Measurements from ENCODE around the gene VPS37B.
"Not testable (repeated sequence)": the region's sequence is repeated elsewhere in the genome, so short reads cannot be mapped to it uniquely, and the experiment has no call there.

Gene VPS37B, protein sequence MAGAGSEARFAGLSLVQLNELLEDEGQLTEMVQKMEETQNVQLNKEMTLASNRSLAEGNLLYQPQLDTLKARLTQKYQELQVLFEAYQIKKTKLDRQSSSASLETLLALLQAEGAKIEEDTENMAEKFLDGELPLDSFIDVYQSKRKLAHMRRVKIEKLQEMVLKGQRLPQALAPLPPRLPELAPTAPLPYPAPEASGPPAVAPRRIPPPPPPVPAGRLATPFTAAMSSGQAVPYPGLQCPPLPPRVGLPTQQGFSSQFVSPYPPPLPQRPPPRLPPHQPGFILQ

DNA sequence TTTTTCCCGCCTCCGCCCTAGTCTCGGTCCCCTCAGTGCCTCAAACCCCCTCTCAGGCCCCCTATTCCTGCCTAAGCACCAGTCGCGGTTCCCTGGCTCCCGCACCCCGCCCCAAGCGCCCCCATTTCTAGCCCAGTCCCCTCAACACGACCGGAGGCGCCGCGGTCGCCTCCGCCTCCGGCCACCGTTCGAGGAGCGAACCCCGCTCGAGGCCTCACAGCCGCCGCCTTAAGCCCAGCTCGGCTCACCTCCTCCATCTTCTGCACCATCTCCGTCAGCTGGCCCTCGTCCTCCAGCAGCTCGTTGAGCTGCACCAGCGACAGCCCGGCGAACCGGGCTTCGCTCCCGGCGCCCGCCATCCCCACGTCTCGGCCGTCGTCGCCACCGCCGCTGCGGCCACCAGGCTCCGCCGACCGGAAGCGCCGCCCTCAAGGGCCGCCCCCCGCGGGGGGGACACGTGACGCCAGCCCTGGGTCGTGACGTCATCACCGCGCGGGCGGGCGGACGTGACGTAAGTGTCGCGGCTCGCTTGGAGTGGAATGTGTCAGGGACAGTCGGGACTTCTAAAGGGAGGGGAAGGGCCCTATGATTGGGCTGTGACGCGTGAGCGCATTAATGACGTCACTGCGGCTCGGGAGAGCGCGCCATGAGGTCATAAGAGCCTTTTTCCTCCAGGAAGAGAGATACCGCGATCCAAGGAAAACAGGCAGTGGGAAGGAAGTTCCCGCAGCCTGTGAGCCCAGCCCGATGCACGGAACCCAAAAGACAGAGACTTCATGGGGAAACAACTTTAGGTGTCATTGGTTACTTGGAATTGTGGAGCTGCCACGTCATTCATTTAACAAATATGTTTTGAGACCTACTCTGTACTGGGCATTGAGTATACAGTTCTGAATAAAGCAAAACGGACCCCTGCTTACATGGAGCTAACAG lies at the start of gene VPS37B:
VPS37B (minus strand) TSS at position 421 of the 933 bp plus-strand sequence; CDS start at position 359, 62 bp downstream.
- peak; percentile 92 for DNase-seq

DNA sequence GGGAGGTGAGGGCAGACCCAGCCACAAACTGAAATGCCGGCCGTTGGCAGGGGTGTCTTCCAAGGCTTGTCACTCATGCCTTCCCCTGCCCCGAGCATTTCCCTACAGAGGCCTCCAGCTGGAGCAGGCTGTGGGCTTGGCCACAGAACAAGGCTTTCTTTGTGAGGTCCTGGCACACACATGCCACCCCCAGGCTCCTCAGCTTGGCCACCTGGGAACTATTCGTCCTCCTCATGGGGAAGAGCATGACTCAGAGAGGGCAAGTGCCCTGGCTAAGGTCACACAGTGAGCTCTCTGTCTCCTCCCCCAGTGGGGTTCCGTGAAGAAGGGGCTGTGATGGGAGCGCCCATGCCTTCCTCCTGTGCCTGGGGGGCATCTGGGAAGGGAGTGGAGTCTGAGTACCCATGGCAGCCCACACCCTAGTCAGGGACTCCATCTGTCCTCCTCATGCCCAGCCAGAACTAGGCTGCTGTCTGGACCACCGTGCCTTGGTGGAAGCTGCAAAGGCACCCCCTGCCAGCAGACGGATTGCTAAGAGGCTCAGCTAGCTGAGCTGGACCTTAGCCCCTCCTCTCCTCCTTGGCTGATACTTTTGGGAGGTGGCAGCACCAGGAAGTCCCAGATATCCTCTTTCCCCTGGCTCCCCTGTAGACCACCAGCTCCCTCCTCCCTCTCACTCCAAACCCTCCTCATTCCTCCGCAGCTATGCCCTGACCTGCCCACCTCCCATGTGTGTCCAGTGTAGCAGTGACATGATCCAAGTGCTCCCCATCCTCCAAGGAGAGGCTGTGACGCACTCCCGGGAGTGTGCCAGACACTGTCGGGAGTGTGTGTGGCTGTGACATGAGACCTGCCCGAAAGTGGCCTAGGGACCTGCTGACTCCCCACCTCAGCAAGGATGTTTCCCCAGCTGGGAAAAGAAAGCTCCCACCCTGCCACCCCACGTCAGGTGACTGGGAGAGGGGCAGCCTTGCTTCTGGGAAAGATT lies 49.0 kb upstream of the VPS37B start:
- no peak for DNase-seq

DNA sequence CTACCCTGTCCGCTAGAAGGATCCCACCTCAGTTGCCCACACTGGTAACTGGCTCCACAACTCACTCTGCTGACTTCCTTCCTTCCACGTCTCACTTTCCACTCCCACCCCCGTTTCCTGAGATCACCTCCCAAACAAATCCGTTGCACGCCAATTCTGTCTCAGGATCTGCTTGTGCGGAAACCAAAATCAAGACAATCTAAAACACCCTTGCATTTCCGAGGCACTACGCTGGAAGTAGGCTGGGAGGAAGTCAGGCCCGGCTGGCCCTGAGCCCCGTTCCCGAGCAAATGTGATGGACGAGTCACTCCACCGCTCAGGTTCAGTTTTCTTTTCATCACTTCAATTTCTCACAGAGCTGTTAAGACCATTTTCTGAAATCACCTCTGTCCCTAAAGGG lies 47.3 kb upstream of the VPS37B start:
- no peak for DNase-seq

DNA sequence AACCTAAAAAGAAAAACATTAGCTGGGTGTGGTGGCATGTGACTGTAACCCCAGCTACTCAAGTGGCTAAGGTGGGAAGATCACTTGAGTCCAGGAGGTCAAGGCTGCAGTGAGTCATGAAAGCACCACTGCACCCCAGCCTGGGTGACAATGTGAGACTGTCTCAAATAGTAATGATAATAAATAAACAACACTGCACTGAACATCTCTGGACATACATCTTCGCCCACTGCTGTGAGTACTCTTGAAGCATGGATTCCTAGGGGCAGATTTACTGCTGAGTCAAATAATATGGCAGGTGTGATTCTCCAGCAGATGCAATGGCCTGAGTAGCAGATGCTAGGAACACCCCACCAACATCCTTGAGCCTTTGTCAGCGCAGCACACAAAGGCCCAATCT lies 46.7 kb upstream of the VPS37B start:
- no peak for DNase-seq

DNA sequence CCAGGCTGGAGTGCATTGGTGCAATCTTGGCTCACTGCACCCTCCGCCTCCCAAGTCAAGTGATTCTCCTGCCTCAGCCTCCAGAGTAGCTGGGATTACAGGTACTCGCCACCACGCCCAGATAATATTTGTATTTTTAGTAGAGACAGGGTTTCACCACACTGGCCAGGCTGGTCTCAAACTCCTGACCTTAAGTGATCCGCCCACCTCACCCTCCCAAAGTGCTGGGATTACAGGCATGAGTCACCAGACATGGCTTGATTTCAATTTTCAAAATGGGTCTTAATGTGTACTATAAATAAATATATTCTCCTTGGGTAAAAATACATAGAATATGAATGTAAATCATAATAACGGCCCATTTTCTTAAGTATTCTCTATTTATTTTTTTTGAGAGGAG lies 45.4 kb upstream of the VPS37B start:
- not testable (repeated sequence) for DNase-seq

DNA sequence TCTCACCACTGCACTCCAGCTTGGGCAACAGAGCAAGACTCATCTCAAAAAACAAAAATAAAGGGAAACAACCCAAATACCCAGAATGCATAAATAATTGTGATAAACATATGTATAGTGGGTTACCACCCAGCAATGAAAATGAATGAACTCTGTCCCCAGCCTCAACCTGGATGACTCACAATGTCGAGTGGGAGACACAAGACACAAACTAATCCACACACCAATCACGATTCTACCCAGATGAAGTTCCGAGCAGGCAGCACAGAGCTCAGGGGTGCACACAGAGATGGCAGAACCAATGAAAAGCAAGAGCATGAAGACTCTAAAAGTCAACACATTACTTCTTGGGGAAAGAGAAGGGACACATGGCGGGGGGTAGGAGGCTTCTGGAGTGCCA lies 43.2 kb upstream of the VPS37B start:
- no peak for DNase-seq

DNA sequence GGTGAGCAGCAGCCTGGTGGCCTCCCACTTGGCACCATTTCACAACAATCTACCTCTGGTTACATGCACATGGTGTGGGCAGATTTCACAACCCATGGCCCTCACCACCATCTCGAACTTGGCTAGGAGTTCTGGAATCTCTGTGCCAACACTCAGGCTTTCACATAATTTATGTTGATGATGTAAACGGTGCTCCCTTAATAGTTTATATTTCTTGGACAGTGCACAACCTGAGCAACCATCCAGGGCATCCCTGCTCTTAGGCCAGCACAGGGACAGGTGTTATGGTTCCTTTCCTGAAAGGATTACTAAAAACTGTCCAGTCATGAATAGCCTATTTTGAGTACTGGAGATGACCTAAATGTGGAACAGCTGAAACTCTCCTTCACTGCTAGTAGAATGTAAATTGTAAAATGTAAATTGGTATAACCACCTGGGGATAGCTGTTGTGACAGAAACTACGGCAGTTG lies 41.7 kb upstream of the VPS37B start:
- no peak for DNase-seq

DNA sequence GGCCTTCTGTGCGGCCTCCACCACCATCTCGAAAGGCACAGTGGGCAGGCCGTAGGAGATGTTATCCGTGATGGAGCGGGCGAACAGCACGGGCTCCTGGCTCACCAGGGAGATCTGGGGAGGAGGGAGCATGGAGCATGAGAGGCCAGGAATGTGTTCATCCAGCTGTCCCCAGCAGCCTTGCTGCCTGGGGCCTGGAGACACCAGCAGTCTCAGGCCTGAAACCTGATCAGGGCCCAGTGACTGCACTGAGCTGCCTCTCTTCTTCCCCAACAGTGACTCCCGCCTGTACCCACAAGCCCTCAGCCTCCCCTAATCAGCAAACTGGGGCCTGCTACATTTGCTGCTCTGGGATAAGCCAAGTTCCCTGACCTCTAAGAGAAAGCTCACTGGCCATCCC lies 39.4 kb upstream of the VPS37B start:
- no peak for DNase-seq

DNA sequence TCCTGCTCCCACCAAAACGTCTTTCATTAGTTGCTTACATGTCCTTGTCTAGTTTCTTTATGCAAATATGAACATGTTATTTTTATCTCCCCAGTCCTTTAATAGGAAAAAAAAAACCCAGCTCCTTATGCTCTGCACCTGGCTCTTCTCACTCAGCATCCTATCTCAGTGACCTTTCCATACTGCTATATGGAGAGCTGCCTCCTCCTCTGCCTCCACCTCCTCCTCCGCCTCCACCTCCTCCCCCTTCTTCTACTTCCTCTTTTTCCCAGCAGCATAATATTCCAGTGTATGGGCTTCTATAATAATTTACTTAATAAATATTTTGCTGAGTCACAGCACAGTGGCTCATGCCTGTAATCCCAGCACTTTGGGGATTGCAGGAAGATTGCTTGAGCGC lies 38.8 kb upstream of the VPS37B start:
- no peak for DNase-seq

DNA sequence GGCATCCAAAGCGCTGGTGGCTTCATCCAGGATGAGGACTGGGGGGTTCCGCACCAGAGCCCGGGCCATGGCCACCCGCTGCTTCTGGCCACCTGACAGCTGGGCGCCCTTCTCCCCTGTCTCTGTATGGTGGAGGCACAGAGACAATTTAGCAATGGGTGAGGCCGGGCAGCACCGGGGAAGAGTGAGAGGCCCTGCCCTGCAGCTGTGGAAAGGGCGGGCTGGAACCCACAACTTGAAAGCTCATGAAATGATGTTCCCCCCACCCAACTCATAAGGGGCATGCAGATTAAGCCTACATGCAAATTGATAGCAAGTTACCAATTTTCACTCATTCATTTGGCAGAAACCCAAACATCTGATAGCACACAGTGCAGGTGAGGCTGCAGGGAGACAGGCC lies 36.3 kb upstream of the VPS37B start:
- DNase-seq = no peak

DNA sequence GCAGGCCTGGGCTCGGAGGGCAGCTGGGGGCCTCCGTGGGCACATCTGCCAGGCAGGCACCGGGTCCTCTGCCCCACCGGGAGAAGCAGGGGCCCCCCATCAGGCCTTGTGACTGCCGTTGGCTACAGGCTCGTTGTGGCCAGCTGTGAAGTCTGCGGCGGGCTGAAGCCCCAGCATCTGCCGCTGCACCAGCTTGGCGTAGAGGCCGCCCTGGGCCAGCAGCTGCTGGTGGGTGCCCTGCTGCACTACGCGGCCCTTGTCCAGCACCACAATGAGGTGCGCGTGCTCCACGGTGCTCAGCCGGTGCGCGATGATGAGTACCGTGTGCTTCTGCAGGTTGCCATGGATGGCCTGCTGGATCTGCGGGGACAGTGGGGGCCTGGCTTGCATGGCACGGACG lies 33.9 kb upstream of the VPS37B start:
- DNase-seq = no peak

DNA sequence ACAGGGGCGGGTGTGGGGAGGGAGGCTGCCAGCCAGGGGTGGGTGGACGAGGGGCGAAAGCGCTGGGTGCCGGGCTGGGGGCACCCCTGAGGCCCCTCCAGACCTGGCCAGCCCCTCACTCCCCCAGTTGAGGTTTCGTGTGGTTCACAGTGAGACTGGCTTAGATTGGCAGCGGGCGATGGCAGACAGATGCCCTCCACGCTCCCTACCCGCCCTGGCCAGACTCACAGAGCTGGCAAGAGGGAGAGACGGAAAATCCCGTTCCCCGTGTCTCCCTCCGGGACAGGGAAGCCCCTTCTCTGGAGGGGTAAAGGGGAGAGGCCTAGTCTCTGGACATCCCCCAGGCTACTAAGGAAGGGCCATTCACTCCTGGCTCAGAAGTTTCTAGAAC lies 33.2 kb upstream of the VPS37B start:
- DNase-seq = no peak

DNA sequence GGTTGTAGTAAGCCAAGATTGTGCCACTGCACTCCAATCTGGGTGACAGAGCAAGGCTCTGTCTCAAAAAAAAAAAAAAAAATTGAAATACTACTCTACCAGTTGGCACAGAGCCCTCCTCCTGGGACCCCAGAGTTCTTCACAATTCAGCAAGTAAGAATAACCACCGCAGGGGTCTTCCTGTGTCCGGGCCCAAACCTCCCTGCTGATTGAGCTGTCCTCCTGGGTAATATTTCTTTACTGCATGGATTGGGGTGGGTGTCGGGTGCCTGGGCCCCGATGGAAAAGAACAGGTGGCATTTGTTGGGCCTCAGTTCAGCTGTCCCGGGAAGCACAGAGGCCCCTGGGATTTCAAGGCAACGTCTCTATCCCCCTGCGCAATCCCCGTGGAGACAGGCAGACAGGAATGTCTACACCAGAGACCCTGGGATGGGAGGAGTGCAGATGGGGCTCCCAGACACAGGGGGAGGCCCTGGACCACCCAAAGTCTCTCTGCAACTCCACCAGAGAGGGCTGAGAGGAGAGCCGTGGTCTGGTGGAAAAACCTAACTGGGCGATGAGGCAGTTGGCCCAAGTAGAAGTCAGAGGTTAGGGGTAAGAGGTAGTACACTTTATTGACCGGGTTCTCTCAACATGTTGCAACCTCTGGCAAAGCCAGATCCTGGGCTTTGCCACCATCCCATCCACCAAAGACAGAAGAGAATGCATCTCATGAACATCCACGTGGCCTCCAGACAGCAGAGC lies 32.7 kb upstream of the VPS37B start:
- no peak for DNase-seq

DNA sequence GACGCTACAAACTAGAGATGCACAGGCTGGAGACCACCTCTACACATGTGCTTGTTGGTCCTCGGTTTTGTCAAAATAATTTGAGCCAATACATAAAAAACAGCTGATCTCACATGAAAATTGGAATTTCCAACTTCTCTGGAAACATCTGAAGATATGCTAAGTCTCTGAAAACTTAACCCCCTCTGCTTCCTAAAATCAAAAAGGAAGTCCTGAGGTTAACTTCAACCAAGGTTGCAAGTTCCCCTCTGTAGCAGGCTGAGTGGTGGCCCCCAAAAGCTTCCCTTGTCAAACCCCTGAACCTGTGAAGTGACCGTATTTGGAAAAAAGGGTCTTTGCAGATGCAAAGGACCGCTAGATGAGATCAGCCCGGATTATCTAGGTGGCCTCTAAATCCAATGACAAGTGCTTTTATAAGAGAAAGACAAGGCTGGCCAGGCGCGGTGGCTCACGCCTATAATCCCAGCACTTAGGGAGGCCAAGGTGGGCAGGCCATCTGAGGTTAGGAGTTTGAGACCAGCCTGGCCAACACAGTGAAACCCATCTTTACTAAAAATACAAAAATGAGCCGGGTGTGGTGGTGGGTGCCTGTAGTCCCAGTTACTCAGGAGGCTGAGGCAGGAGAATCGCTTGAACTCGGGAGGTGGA lies 32.0 kb upstream of the VPS37B start:
- no peak for DNase-seq

DNA sequence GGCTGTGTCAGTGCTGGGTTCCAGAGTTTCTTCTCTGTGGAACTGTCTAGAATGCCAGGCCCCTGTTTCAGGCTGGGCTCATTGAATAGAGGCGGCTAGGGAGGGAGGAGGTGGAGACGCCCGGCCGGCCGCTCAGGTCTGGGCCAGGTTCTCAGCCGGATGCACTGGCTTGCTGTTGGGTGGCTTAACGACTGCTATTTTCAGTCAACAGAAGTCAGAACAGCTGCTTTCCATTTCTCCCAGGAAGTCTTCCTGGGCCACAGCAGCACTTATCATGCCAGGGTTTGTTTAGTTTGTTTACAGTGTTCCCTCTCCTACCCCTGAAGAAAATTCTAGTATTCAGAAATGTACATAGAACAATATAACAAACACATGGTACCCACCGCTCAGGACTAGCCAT lies 26.0 kb upstream of the VPS37B start:
- no peak for DNase-seq

DNA sequence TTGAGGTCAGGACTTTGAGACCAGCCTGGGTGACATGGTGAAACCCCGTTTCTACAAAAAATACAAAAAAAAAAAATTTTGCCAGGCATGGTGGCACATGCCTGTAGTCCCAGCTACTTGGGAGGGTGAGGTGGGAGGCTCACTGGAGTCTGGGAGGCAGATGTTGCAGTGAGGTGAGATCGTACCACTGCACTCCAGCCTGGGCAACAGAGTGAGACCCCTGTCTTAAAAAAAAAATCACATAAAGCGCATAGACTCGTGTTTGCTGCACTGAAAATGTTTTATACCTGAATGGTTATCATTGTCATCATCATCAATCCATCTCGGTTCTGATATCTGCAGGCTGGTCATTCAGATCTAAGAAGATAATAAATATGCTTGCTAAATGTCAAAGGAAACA lies 24.8 kb upstream of the VPS37B start:
- no peak for DNase-seq

DNA sequence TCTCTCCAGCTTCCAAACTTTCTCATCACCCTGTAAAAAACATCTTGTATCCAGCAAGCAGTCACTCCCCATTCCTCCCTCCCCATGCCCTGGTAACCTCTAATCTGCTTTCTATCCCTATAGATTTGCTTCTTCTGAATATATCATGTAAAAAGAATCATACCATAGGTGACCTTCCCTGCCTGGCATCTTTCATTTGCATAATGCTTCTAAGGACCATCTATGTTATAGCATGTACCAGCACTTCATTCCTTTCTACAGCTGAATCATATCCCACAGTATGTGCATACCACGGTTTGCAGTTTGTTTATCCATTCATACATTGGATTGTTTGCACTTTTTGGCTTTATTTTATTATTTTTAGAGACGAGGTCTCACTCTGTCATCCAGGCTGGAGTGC lies 22.9 kb upstream of the VPS37B start:
- DNase-seq = no peak

DNA sequence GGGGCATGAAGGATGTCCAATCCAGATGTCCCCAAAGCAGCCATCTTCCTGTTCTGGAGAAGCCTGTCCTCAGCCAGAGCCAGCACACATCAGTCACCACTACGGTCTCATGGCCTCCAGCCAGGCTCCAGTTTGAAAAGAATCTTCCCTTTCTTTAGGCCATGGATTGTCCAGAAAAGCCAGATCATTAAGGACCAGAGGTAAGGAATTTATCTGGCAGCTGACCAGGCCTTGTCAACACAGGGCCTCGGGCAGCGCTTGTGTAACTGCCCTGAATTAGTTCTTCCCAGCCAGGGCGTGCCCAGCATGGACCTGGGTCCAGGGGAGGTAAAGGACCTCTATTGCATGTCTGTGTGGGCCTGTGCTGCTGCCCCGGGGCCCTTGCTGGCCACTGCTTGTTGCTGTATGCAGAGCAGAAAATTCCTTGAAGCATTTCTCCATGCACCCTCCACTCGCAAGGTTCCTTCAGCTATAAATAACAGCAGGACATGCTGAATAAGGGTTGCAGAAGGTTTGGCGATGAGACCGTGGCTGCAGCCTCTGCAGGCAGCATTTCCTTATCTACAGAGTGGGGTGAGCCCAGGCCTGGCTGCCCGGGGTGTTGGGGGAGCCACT lies 21.7 kb upstream of the VPS37B start:
- no peak for DNase-seq

DNA sequence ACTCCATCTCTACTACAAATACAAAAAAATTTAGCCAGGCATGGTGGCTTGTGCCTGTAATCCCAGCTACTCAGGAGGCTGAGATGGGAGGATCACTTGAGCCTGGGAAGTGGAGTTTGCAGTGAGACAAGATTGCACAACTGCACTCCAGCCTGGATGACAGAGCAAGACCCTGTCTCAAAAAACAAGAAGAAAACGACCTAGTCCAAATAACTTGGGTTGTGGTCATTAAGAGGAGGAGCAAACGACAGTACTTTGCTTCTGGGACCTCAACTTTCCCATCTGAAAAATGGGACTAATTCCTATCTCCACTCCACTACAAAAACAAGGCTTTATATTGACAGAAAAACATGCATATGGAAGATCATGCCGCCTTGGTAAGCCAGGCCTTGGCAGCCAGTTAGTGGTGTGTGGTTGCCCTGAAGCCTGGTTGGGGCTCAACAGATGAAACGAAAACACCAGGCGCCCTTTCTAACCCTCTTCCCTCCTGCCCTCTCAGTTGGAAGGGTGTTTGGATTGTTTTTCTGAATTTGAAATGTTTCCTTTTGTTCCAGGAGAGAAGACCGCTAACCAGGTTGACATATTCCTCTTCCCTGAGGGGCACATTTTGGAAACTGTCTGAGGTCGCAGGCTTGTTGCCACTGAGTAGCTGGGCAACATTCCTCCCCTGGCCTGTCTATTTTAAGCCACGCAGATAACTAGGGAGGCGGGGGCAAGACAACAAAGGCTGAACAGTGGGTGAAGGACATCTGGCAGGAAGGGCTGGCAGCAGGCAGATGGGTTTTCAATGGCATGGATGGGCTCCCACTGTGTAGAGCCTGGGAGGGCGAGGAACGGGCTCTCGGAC lies 13.7 kb upstream of the VPS37B start:
- DNase-seq = no peak

DNA sequence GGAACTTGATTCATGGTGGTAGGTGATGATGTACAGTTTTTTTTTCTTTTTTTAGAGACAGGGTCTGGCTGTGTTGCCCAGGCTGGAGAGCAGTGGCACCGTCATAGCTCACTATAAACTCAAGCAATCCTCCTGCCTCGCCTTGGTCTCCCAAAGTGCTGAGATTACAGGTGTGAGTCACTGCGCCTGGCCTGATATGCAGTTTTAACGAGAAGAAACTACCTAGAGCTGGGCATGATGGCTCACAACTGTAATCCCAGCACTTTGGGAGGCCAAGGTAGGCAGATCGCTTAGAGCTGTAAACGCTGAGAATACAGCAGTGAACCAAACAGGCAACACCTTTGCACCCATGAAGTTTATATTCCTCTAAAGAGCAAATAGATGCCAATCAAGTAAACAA lies 13.0 kb upstream of the VPS37B start:
- no peak for DNase-seq
